Ectodermal cell (in vitro differentiated cells): ENCODE results near the gene ADAMTS8.

ENCODE experiments used
- H3K27ac ChIP-seq: 2 replicates; pipeline ENCODE4 v1.7.0; 2013; ENCODE audit warnings: mild to moderate bottlenecking, low read depth, low read length; ENCODE audit not compliant: insufficient read depth, poor library complexity, severe bottlenecking
- H3K27me3 ChIP-seq: 2 replicates; pipeline ENCODE4 v1.7.0; 2013; ENCODE audit warnings: mild to moderate bottlenecking, low read length; ENCODE audit not compliant: insufficient read depth, control insufficient read depth, poor library complexity, severe bottlenecking
- H3K36me3 ChIP-seq: one replicate; pipeline ENCODE4 v1.7.0; 2013; ENCODE audit warnings: low read length; ENCODE audit not compliant: control insufficient read depth, insufficient read depth
- H3K4me1 ChIP-seq: one replicate; pipeline ENCODE4 v1.7.0; 2013; ENCODE audit warnings: low read length; ENCODE audit not compliant: control insufficient read depth, insufficient read depth
- H3K4me3 ChIP-seq: 2 replicates; pipeline ENCODE4 v1.7.0; 2013; ENCODE audit warnings: low read depth, low read length, control low read depth; ENCODE audit not compliant: insufficient read depth
- H3K9me3 ChIP-seq: 2 replicates; pipeline ENCODE4 v1.7.0; 2013; ENCODE audit warnings: mild to moderate bottlenecking, low read length, moderate library complexity; ENCODE audit not compliant: control insufficient read depth
- WGBS, 2 experiments: methylation state at CpG; one replicate each; pipeline ENCODE4 v1.1.7; 2013; ENCODE audit warnings: missing lambda C conversion rate in 2 of 2; 5-methylcytosine and 5-hydroxymethylcytosine counted together

Gene ADAMTS8

DNA sequence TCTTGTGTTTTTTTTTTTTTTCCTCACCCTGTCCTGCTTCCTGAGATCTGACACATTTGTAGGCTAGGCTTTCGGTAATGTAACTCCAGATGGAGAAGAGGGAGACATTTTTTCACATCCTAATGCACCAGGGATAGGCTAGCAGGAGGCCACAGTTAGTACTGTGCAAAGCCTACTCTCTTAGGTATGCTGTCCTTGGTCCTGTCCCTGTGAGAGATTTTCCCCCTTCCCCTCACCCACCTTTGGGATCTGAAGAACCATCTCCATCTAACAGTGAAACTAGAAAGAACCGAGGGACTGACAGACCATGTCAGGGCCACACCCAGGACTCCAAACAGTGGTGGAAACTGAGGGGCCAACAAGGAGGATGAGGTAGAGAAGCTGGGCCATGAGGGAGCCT, 29.2 kb downstream of the ADAMTS8 start:
- 86 to 95% methylated on average over 2 of the region's 2 CpGs for WGBS, 2 experiments
- Histone ChIP-seq H3K27me3 (no peaks in the 10 kb centered on the region), H3K27ac (no peak overlapping the region)

GRCh38 chr11:130397780-130398179, 30.6 kb downstream of the ADAMTS8 start:
- Histone ChIP-seq H3K9me3 (no peaks in the 10 kb centered on the region), H3K4me3 (no peak overlapping the region), H3K4me1 (peaks cover 8% of the 10 kb centered on the region), H3K36me3 (no peaks in the 10 kb centered on the region), H3K27me3 (no peaks in the 10 kb centered on the region), H3K27ac (no peak overlapping the region)
- 92 to 93% methylated on average over 5 of the region's 5 CpGs for WGBS, 2 experiments

More for the DNA sequence above, 29.2 kb downstream of the ADAMTS8 start:
- H3K4me3 ChIP-seq: no peak overlapping the region
- no peaks in the 10 kb centered on the region for H3K36me3 ChIP-seq
- H3K9me3 ChIP-seq: no peaks in the 10 kb centered on the region
- peaks cover 11% of the 10 kb centered on the region for H3K4me1 ChIP-seq

GRCh38 chr11:130396965-130397364, 31.4 kb downstream of the ADAMTS8 start:
- Histone ChIP-seq H3K9me3 (no peaks in the 10 kb centered on the region), H3K4me1 (peaks cover 8% of the 10 kb centered on the region), H3K27ac (no peak overlapping the region), H3K4me3 (no peak overlapping the region), H3K36me3 (no peaks in the 10 kb centered on the region), H3K27me3 (no peaks in the 10 kb centered on the region)
- 94 to 95% methylated on average over 2 of the region's 2 CpGs for WGBS, 2 experiments

- Histone ChIP-seq H3K36me3 (no peaks in the 10 kb centered on the region), H3K4me3 (no peak overlapping the region), H3K27ac (peak overlapping the region; percentile 33), H3K9me3 (no peaks in the 10 kb centered on the region), H3K27me3 (no peaks in the 10 kb centered on the region), H3K4me1 (peaks cover 8% of the 10 kb centered on the region)
- 44 to 54% methylated on average over 6 of the region's 6 CpGs for WGBS, 2 experiments
Measured at GRCh38 chr11:130394615-130395014, 33.8 kb downstream of the ADAMTS8 start.

- no peak overlapping the region for H3K4me3 ChIP-seq
- H3K9me3 ChIP-seq: no peaks in the 10 kb centered on the region
- H3K27ac ChIP-seq: no peak overlapping the region
- no peaks in the 10 kb centered on the region for H3K27me3 ChIP-seq
- WGBS, 2 experiments: 86 to 87% methylated on average over 8 of the region's 8 CpGs
- H3K36me3 ChIP-seq: no peaks in the 10 kb centered on the region
- peaks cover 8% of the 10 kb centered on the region for H3K4me1 ChIP-seq
Measured at GRCh38 chr11:130391711-130392110, 36.7 kb downstream of the ADAMTS8 start.

DNA sequence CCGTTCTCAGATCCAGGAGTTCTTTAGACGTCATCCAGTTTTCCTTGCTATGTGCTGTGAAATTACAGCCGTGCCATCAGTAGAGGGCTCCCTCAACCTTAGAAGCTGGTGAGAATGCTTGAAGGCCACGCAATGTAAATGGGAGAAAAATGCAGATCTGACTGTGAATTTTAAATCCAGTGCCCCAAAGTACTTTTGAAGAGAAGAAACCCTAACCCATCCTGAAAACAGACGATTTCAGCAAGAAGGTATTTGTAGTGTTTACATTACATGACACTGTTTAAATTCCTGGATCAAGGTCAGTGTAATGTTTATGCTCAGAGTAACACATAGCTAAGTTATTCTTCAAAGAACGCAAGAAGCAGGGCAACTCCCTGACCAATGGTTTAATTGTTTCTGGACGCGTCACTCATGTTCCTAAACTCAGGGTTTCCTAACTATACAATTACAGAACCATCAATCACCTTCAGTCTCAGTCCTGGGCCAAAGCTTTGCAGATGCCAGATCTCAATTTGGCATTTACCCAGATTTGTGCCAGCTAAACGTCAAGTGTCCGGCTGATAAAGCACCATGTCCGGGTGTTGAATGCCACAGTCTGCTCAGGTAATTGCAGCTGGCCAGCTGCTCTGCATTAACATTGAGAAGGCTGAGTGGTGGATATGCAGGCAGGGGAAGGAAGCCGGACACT, 38.2 kb downstream of the ADAMTS8 start:
- Histone ChIP-seq H3K27me3 (no peaks in the 10 kb centered on the region), H3K27ac (no peak overlapping the region), H3K4me3 (no peak overlapping the region), H3K9me3 (no peaks in the 10 kb centered on the region), H3K4me1 (peaks cover 8% of the 10 kb centered on the region), H3K36me3 (no peaks in the 10 kb centered on the region)
- WGBS, 2 experiments: 76 to 77% methylated on average over 11 to 12 of the region's 12 CpGs

GRCh38 chr11:130389335-130389935, 39.0 kb downstream of the ADAMTS8 start:
- no peaks in the 10 kb centered on the region for H3K9me3 ChIP-seq
- no peak overlapping the region for H3K4me3 ChIP-seq
- no peak overlapping the region for H3K27ac ChIP-seq
- H3K36me3 ChIP-seq: no peaks in the 10 kb centered on the region
- no peaks in the 10 kb centered on the region for H3K27me3 ChIP-seq
- 93 to 95% methylated on average over 16 of the region's 16 CpGs for WGBS, 2 experiments
- H3K4me1 ChIP-seq: peaks cover 7% of the 10 kb centered on the region

GRCh38 chr11:130388607-130389205, 39.7 kb downstream of the ADAMTS8 start:
- H3K4me1 ChIP-seq: no peaks in the 10 kb centered on the region
- no peaks in the 10 kb centered on the region for H3K27me3 ChIP-seq
- H3K9me3 ChIP-seq: no peaks in the 10 kb centered on the region
- H3K36me3 ChIP-seq: no peaks in the 10 kb centered on the region
- H3K27ac ChIP-seq: no peak overlapping the region
- WGBS, 2 experiments: 89 to 91% methylated on average over 11 of the region's 11 CpGs
- no peak overlapping the region for H3K4me3 ChIP-seq

- no peaks in the 10 kb centered on the region for H3K27me3 ChIP-seq
- no peaks in the 10 kb centered on the region for H3K9me3 ChIP-seq
- H3K4me1 ChIP-seq: no peaks in the 10 kb centered on the region
- no peak overlapping the region for H3K4me3 ChIP-seq
- H3K36me3 ChIP-seq: no peaks in the 10 kb centered on the region
- WGBS, 2 experiments: 83 to 98% methylated on average over 3 of the region's 3 CpGs
- no peak overlapping the region for H3K27ac ChIP-seq
Measured at GRCh38 chr11:130386056-130386455, 42.4 kb downstream of the ADAMTS8 start.

DNA sequence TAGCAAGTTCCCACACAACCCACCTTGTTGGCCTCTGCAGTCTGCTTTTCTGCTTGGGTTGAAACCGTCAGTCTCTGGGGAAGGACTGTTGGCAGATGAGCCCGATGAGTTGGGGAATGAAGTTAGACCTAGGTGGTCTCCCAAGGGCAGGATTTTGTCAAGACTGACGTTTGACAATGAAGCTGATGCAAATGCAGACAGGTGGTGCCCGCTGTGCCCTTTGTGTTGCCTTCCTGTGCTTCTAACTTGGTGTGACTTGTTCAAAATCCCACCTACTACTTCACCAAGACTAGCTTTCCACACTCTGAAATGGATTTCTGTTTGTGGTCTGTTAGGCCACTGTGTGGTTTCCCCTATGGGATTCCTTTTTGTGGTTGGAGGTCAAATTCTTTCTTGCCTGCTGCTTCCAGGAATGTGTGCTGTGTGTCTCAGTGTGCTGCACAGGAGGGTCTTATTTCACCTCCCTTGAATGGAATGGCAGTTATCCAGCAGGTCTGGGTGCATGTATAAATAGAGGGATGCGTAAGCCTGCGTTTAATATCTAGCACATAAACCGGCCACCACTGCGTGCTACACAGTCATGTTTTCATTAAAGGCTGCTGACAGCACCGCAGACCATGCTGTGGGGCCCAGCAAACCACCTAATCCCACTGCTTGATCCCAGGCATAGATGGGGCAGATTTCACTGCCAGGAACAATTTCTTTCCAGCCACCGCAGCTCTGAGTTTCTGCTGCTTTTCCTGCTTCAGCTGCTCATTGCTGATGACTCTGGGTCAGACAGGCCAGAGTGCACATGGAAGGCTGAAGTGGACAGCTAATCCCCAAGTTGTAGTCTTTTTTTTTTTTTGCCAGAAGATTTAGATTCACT, 44.8 kb downstream of the ADAMTS8 start:
- Histone ChIP-seq H3K4me1 (no peaks in the 10 kb centered on the region), H3K27ac (peak overlapping the region; percentile 44), H3K27me3 (no peaks in the 10 kb centered on the region), H3K36me3 (no peaks in the 10 kb centered on the region), H3K4me3 (no peak overlapping the region), H3K9me3 (no peaks in the 10 kb centered on the region)
- 66 to 69% methylated on average over 10 of the region's 10 CpGs for WGBS, 2 experiments
